ENCODE measurements around the gene LFNG.

Gene LFNG

DNA sequence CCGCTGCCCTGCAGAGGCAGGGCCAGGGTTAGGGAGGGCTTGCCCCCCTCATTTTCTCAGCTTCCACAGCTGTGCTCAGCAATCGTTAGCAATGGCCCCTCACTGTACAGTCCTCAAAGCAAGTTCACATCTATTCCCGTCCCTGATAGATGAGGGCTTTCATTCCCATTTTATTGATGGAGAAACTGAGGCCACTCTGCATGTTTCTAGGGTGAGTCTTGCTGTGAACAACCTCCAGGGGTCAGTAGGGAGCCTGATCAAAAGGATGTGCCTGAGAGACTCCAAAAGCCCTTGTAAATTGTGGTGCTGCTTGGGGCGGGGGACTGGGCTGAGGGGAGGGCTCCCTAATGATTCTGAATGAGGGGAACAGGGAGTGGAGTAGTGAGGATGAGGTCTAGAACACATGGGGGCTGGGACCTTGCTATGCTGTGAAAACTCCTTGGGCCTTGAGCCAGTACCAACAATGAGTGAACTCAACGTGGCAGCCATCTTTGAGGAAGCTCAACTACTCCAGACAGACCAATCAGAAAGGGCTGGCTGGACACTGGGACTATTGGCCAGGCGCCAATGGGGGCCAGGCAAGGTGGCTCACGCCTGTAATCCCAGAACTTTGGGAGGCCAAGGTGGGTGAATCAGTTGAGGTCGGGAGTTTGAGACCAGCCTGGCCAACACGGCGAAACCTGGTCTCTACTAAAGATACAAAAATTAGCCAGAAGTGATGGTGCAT is 36.7 kb upstream of the LFNG start:
- DNase-seq (ENCODE audit: low spot score), result no peak

- DNase-seq (ENCODE audit: low spot score), result peak; percentile 79
These were observed 36.1 kb upstream of the LFNG start for GRCh38 chr7:2483494-2483893.

DNA sequence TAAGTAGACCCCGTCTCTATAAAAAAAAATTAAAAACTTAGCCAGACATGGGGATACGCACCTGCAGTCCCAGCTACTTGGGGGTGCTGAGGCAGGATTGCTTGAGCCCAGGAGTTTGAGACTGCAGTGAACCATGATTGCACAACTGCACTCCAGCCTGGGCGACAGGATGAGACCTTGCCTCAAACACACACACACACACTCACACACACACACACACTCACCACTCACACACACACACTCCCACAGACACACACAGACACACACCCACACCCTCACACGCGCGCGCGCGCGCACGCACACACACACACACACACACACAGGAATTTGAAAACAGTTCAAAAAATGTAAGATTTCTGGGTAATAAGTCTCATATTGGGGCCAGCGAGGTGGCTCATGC is 34.7 kb upstream of the LFNG start:
- DNase-seq (ENCODE audit: low spot score), result no peak

- DNase-seq (ENCODE audit: low spot score), result no peak
These were observed 31.8 kb upstream of the LFNG start for GRCh38 chr7:2487586-2488271.

GRCh38 chr7:2488272-2488645 is 31.3 kb upstream of the LFNG start:
- no peak for DNase-seq (ENCODE audit: low spot score)

DNA sequence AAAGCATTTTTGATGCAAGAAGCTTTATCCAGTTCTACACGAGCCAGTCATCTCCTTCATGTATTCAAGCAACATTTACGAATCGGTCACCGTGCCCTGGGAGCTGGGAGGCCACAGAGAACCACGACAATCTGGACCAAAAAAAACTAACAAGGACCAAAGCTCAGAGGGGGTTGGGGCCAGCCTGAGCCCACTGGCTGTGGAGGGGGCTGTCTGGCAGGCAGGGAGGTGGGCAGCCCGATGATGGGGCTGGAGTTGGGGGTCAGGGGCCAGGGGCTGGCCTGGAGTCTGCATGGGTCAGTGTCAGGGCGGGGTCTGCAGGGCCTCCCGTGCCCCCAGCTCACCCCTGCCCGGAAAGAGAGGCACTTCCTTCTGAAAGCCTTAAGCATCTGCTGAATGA is 30.9 kb upstream of the LFNG start:
- DNase-seq (ENCODE audit: low spot score), result no peak

GRCh38 chr7:2490181-2490651 is 29.4 kb upstream of the LFNG start:
- no peak for DNase-seq (ENCODE audit: low spot score)

DNA sequence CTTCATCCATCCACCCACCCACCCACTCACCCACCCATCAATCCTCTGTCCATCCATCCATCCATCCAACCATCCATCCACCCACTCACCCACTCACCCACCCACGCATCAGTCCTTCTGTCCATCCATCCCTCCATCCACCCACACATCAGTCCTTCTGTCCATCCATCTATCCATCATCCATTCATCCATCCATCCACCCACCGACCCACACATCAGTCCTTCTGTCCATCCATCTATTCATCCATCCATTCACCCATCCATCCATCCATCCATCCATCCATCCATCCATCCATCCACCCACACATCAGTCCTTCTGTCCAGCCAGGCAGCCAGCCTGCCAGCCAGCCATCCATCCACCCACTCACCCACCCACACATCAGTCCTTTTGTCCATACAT is 27.5 kb upstream of the LFNG start:
- DNase-seq (ENCODE audit: low spot score), result no peak

DNA sequence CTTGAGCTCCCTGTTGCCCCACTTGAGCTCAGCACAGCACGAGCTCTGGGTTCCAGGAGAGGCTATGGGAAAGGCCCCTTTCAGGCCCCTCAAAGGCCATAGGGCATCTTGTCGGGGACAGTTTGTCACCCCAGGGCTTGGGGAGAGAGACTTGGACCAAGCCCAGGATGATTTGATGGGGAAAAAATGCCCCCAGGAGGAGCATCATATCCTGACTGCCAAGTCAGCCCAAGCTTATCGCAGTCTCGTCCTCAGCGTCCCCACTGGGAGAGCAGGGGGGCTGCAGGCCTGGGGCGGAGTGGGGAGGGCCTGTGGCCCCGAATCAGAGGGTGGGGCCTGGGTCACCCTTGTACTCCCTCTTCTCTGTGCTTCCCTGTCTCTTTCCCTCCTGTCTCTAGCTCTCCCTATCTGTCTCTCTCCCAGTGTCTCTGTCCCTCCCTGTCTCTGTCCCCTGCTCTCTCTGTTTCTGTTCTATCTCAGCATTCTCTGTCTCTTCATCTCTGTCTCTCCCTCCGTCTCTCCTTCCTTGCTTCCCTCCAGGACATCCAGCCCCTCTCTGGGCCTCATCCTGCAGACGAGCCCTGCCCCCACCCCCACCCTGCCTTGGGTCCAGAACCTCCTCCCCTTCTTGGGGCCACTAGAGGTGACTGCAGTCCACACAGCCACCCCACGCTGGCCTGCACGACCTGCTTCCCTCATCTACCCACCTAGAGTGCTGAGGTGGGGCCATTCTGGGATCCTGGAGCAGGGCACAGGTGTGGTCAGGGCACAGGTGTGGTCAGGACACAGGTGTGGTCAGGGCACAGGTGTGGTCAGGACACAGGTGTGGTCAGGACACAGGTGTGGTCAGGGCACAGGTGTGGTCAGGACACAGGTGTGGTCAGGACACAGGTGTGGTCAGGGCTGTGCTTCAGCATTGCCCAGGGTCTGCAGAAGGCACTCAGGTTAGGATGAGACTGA is 26.1 kb upstream of the LFNG start:
- no peak for DNase-seq (ENCODE audit: low spot score)

GRCh38 chr7:2494191-2495130 is 25.1 kb upstream of the LFNG start:
- peak; percentile 43 for DNase-seq (ENCODE audit: low spot score)

DNA sequence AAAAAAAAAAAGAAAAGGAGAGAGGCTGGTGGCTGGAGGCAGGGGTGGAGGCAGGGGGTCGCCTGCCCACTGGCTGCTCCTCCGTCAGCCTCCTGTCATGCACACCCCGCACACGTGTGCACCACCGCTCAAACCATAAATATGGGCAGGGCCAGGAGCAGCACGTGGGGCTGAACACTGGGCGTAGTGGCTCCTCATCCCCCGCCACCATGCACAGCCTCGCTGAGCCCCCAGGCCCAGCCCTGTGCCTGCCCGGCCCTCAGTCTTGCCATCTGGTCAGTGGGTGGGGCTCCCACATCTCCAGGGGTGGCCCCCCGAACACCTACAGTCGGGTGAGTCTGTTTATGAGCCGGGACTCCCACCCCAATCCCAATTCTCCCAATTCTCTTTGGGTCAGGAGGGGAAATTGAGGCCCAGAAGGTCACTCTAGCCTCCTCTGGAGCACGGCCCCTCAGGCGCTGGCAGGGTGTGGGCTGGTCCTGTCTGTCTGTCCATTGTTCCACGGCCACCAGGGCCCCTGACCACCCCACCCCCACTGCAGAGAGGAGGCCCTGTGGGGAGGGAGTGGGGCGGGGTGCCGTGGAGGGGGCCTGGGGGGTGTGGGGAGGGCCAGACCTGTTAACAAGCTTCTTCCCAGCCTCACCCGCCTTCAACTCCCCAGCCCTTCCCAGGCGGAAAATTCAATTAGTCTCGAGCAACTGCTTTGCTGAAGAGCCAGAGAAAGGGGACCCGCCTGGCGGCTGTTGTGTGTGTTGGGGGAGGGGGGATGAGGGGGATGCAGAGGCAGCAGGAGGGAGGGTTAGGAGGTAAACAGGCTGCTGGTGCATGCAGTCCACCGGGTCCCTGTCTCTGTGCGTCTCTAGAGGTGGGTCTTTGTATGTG is 23.9 kb upstream of the LFNG start:
- peak; percentile 96 for DNase-seq (ENCODE audit: low spot score)

DNA sequence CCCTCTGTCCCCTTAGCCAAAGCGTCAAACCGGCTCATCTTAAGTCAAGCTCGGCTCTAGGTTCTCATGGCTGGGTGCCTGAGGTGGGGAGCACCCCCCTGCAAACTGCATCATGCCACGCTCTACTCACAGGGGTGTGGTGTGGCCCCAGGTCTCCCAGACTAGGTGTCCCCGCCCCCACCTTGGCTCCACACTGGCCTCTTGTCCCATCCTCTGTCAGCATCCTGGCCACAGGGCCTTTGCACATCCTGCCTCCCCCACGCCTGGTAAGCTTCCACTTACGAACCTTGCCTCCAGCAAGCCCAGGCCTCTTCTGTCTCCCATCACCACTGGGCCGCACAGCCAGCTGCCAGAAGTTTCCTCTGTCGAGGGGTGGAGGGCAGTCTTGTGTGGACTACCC is 23.2 kb upstream of the LFNG start:
- no peak for DNase-seq (ENCODE audit: low spot score)

GRCh38 chr7:2497065-2497464 is 22.5 kb upstream of the LFNG start:
- DNase-seq (ENCODE audit: low spot score), result no peak

GRCh38 chr7:2497500-2498336 is 21.9 kb upstream of the LFNG start:
- no peak for DNase-seq (ENCODE audit: low spot score)

DNA sequence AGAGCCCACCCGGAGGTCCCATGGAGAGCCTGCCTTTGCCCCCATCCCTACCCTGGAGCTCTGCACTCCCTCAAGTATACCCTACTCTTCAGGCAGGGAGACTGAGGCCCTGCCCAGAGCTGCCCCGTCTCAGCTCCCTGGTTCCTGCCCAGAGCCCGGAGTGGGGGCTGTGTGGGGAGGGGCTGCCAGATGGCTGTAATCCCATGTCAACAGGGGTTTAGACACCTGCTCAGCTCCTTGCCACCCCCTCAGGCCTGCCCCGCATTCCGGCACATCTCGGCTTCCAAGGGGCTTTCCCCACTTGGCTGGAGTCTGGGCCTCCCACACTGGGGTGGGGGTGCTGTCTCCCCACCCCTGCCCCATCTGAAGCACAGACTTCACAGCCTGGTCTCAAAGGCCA is 20.9 kb upstream of the LFNG start:
- DNase-seq (ENCODE audit: low spot score), result no peak

- DNase-seq (ENCODE audit: low spot score), result no peak
These were observed 20.4 kb upstream of the LFNG start for GRCh38 chr7:2499181-2499580.

- no peak for DNase-seq (ENCODE audit: low spot score)
These were observed 19.7 kb upstream of the LFNG start for GRCh38 chr7:2499719-2500430.

DNA sequence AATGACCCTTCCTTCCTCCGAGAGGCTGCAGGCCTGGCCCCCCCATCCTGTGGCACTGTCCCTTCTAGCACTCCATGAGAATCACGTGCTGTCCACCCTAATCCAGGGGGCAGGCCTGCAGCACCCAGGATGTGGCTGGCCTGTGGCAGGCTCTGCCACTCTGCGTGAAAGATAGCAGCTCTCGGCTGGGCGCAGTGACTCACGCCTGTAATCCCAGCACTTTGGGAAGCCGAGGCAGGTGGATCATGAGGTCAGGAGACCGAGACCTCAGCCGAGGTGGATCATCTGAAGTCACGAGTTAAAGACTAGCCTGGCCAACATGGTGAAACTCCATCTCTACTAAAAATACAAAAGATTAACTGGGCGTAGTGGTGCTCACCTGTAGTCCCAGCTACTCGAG is 18.9 kb upstream of the LFNG start:
- DNase-seq (ENCODE audit: low spot score), result no peak
